ENCODE data around the gene PDE2A. TPM values are rescaled to one million over a fixed set of nuclear protein-coding genes. Genes with fewer than 3 reads are reported as not detected.

The PDE2A gene
- polyA plus RNA-seq, 3 donors: 17.1 to 21.1 (median 17.9) TPM

- no peak for DNase-seq (ENCODE audit: extremely low read depth in 1 of 11, low read depth in 9 of 11, low spot score in 4 of 11)
These were observed 67.3 kb downstream of the PDE2A start for GRCh38 chr11:72606748-72607468.

GRCh38 chr11:72605973-72606747 is 68.1 kb downstream of the PDE2A start:
- no peak for DNase-seq (ENCODE audit: extremely low read depth in 1 of 11, low read depth in 9 of 11, low spot score in 4 of 11)

- DNase-seq (ENCODE audit: extremely low read depth in 1 of 11, low read depth in 9 of 11, low spot score in 4 of 11): no peak
These were observed 70.0 kb downstream of the PDE2A start for GRCh38 chr11:72604256-72604655.

GRCh38 chr11:72602250-72602904 is 71.8 kb downstream of the PDE2A start:
- DNase-seq (ENCODE audit: extremely low read depth in 1 of 11, low read depth in 9 of 11, low spot score in 4 of 11): no peak

GRCh38 chr11:72600557-72600956 is 73.7 kb downstream of the PDE2A start:
- no peak for DNase-seq (ENCODE audit: extremely low read depth in 1 of 11, low read depth in 9 of 11, low spot score in 4 of 11)

GRCh38 chr11:72599325-72600117 is 74.7 kb downstream of the PDE2A start:
- no peak for DNase-seq (ENCODE audit: extremely low read depth in 1 of 11, low read depth in 9 of 11, low spot score in 4 of 11)

- no peak for DNase-seq (ENCODE audit: extremely low read depth in 1 of 11, low read depth in 9 of 11, low spot score in 4 of 11)
These were observed 75.3 kb downstream of the PDE2A start for GRCh38 chr11:72598906-72599305.

GRCh38 chr11:72598466-72598865 is 75.8 kb downstream of the PDE2A start:
- DNase-seq (ENCODE audit: extremely low read depth in 1 of 11, low read depth in 9 of 11, low spot score in 4 of 11): no peak

GRCh38 chr11:72597721-72598120 is 76.5 kb downstream of the PDE2A start:
- no peak for DNase-seq (ENCODE audit: extremely low read depth in 1 of 11, low read depth in 9 of 11, low spot score in 4 of 11)

- DNase-seq (ENCODE audit: extremely low read depth in 1 of 11, low read depth in 9 of 11, low spot score in 4 of 11): no peak
These were observed 78.9 kb downstream of the PDE2A start for GRCh38 chr11:72595292-72595684.

- DNase-seq (ENCODE audit: extremely low read depth in 1 of 11, low read depth in 9 of 11, low spot score in 4 of 11): no peak
These were observed 79.5 kb downstream of the PDE2A start for GRCh38 chr11:72594493-72595291.

GRCh38 chr11:72592698-72593495 is 81.3 kb downstream of the PDE2A start:
- DNase-seq (ENCODE audit: extremely low read depth in 1 of 11, low read depth in 9 of 11, low spot score in 4 of 11): no peak

- DNase-seq (ENCODE audit: extremely low read depth in 1 of 11, low read depth in 9 of 11, low spot score in 4 of 11): no peak
These were observed 82.3 kb downstream of the PDE2A start for GRCh38 chr11:72591785-72592502.

GRCh38 chr11:72591023-72591422 is 83.2 kb downstream of the PDE2A start:
- no peak for DNase-seq (ENCODE audit: extremely low read depth in 1 of 11, low read depth in 9 of 11, low spot score in 4 of 11)

- DNase-seq (ENCODE audit: extremely low read depth in 1 of 11, low read depth in 9 of 11, low spot score in 4 of 11): peak in 6 of 11 donors; percentile 29 to 49 (median 44)
These were observed 84.1 kb downstream of the PDE2A start for GRCh38 chr11:72589802-72590761.

Measured in renal cortex interstitium (tissue), 11 donors.